Sigmoid colon (tissue), 4 donors: ENCODE results near the gene AATF.

ENCODE experiments used
- EP300 ChIP-seq, 4 donors: sonication (generic); formaldehyde crosslinking; IDR thresholded peaks; one replicate each; pipeline ENCODE4 v1.6.1; 2017; ENCODE audit warnings: antibody characterized with exemption in 4 of 4
- POLR2A ChIP-seq, 2 donors: fragments of 450-650 bp; IDR thresholded peaks; one replicate each; pipeline ENCODE4 v1.6.1; 2016; ENCODE audit warnings: antibody characterized with exemption in 2 of 2, mild to moderate bottlenecking in 2 of 2, moderate library complexity in 2 of 2
- POLR2AphosphoS5 ChIP-seq, 4 donors: sonication (generic); formaldehyde crosslinking; IDR thresholded peaks; one replicate each; pipeline ENCODE4 v1.6.1; 2017; ENCODE audit warnings: antibody characterized with exemption in 4 of 4
- TF ChIP-seq, protein P1 (sequence below), 4 experiments: fragments of 450-650 bp in 3 of 4; fragments of 200-600 bp in 1 of 4; IDR thresholded peaks; one replicate each; pipeline ENCODE4 v1.5.1; 2016 to 2019; ENCODE audit warnings: antibody characterized with exemption in 4 of 4, mild to moderate bottlenecking in 3 of 4, moderate library complexity in 2 of 4

DNA sequence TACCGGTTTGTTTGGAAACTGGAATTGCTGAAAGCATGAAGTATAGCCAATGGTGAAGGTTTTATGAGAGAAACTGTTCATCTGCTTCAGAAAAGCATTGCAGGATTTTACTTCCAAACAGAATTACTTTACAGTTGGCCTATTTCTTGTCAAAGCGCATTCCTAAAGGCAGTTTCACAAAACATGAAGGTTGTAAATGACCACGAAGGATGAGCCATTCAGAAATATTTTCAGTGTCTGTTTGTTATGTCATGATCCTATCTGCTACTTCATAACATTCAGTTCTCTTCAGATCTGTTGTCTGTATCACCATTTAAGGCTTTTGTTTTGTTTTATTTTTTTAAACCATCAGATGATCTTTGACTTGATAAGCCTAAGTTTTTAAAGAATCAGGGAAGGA, 45.7 kb downstream of the AATF start:
- TF ChIP-seq, protein P1, sequence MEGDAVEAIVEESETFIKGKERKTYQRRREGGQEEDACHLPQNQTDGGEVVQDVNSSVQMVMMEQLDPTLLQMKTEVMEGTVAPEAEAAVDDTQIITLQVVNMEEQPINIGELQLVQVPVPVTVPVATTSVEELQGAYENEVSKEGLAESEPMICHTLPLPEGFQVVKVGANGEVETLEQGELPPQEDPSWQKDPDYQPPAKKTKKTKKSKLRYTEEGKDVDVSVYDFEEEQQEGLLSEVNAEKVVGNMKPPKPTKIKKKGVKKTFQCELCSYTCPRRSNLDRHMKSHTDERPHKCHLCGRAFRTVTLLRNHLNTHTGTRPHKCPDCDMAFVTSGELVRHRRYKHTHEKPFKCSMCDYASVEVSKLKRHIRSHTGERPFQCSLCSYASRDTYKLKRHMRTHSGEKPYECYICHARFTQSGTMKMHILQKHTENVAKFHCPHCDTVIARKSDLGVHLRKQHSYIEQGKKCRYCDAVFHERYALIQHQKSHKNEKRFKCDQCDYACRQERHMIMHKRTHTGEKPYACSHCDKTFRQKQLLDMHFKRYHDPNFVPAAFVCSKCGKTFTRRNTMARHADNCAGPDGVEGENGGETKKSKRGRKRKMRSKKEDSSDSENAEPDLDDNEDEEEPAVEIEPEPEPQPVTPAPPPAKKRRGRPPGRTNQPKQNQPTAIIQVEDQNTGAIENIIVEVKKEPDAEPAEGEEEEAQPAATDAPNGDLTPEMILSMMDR (IDR thresholded peaks at IDR 0.05): no peak
- no peak for TF ChIP-seq EP300 (IDR thresholded peaks at IDR 0.05)
- no peak for TF ChIP-seq POLR2A (IDR thresholded peaks at IDR 0.05)
- TF ChIP-seq POLR2AphosphoS5 (IDR thresholded peaks at IDR 0.05): no peak
